ENCODE data around the gene CCDC47.
A peak's percentile ranks its signal among the peaks of the same experiment; 100 is the strongest.

Gene CCDC47

GRCh38 chr17:63718988-63719387 is 54.4 kb downstream of the CCDC47 start:
- DNase-seq: no peak

- DNase-seq: no peak
Measured at GRCh38 chr17:63716426-63716825, 57.0 kb downstream of the CCDC47 start.

GRCh38 chr17:63714550-63715277 is 58.7 kb downstream of the CCDC47 start:
- DNase-seq: no peak

GRCh38 chr17:63709110-63709509 is 64.3 kb downstream of the CCDC47 start:
- no peak for DNase-seq

GRCh38 chr17:63707151-63707550 is 66.2 kb downstream of the CCDC47 start:
- DNase-seq: no peak

DNA sequence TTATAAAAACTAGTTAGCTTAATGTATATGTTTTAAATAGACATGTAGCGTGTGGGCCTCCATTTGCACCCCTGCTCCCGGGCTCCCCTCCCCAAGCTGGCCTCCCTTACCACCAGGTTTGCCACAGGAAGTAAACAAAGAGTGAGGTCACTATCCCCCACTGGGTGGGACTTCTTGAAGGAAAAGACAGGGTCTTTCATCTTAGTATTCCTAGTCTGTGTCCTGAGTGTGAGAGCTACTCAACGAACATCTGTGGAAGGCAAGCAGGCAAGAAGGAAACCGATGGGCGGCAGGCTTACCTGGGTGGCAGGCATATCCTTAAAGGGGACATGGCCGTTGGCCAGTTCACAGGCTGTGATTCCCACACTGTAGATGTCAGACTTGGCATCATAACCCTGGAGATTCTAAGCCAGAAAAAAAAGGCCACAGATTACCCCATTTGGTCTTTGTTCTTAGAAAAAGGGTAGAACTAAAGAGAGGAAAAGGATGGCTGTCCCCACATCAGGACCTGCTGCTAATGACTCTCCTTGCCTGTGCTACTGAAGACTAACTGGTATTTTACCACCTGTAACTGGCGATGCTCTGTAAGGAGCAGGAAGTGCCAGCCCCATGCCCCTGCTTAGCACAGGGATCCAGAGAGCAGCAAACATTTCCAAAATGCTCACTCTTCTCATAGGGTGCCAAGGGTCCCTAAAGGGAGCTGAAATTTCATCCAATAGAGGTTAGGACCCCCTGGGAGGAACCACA is 66.9 kb downstream of the CCDC47 start:
- DNase-seq: no peak

DNA sequence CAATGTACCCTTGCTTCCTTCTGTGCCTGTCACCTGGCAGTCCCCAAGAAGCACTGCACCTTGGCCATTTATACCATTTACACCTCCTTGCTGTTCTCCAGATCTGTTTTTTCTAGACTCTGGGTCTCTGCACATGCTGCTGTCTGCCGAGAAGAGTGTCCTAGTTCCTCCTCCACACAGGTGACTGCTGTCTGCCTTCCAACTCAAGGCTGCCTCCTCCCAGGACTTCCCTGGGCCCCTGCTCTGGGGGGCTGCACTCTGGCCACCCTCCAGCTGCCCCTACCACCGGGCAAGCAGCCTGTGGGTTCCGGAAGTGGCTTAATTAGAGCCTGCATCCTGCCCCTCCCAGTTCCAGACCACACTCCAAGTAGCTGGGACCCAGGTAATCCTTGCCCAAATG is 67.7 kb downstream of the CCDC47 start:
- DNase-seq: no peak

- no peak for DNase-seq
Measured at GRCh38 chr17:63704836-63705235, 68.6 kb downstream of the CCDC47 start.

DNA sequence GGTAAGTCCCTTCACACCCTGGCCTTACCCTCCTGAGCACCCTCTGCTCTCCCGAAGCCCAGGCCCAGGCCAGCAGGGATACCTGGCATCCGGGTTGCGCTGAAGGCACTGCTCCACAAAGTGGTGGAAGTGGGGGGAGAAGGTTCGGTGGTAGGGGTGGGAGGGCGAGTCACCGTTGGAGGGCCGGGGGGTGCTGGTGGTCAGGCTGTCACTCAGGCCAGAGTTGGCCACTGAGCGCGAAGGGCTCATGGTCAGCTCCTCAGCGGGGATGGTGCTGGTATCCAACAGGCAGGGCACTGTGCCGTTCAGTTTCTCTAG is 69.2 kb downstream of the CCDC47 start:
- no peak for DNase-seq

GRCh38 chr17:63703556-63704258 is 69.7 kb downstream of the CCDC47 start:
- DNase-seq: no peak

- no peak for DNase-seq
Measured at GRCh38 chr17:63703029-63703428, 70.4 kb downstream of the CCDC47 start.

DNA sequence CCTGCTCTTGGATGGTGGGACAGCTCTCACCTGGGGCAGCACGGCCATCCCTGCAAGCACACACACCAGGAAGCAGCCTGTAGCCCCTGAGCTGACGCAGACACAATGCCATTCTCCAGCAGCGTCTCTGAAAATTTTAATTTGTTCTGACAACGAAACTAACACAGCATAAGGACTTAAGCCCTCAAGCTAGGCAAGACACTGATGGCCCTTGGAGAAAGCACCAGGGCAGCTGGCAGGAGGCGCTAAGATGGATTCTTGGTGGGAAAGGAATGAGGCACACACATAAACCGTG is 70.7 kb downstream of the CCDC47 start:
- no peak for DNase-seq

- no peak for DNase-seq
Measured at GRCh38 chr17:63701868-63702720, 71.3 kb downstream of the CCDC47 start.

DNA sequence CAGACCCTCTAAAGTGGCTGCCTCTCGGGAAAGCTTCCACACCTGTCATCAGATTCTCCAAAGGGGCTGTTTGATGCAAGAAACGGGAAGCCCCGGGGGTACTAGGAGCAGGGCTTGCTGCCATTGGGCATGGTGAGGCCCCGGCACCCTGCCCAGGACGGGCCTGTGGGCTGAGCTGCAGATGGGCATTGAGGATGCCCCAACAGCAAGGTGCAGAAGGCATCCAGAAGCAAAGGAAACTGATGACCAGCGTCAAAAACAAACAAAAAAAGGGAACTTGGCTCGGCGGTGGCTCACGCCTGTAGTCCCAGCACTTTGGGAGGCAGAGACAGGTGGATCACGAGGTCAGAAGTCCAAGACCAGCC is 72.0 kb downstream of the CCDC47 start:
- DNase-seq: no peak

- peak; percentile 61 for DNase-seq
Measured at GRCh38 chr17:63700528-63701455, 72.6 kb downstream of the CCDC47 start.

DNA sequence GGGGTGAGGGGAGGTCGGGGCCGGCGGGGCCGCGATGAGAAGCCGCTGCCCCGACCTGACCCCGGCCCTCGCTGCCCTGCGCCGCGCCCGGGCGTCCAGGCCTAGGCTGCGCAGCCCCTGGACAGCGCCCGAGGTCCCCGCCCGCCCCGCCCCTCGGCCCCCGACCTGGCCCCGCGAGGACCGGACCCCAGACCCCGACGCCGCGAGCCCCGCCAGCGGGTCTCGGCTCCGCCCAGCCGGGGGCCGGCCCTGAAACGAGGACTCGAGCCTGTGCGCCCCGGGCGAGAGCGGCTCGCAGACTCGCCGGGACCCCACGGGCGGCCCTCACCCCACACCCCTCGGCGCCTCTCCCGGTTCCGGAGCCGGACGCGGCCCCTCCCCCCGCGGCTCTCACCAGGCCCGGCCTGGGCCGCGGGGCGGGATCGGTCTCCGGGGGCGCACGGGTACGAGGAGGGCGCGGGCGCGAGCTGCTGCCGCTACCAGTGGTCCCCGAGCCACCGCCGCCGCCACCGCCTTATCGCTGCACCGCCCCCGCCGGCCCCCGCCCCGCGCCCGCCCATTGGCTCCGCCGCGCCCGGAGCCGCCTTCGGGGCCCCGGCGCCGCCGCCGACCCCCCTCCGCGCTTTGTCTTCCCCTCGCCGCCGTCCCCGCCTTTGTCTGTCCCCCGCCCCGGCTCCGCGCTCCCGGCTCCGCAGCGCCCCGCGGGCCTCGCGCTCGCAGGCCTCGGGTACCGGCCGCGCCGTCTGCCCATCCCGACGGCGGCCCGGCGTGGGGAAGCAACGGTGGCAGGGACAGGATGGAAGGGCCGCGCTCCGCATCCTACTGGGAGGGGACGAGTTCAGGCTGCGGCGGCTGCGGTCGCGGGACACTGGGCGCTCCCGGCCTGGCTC is 73.5 kb downstream of the CCDC47 start, which contains the start of gene LIMD2:
Gene LIMD2 (minus strand): TSS at position 488 of the 890 bp plus-strand sequence. CDS start 827 bp downstream, outside the sequence.
- peak; percentile 66 for DNase-seq

DNA sequence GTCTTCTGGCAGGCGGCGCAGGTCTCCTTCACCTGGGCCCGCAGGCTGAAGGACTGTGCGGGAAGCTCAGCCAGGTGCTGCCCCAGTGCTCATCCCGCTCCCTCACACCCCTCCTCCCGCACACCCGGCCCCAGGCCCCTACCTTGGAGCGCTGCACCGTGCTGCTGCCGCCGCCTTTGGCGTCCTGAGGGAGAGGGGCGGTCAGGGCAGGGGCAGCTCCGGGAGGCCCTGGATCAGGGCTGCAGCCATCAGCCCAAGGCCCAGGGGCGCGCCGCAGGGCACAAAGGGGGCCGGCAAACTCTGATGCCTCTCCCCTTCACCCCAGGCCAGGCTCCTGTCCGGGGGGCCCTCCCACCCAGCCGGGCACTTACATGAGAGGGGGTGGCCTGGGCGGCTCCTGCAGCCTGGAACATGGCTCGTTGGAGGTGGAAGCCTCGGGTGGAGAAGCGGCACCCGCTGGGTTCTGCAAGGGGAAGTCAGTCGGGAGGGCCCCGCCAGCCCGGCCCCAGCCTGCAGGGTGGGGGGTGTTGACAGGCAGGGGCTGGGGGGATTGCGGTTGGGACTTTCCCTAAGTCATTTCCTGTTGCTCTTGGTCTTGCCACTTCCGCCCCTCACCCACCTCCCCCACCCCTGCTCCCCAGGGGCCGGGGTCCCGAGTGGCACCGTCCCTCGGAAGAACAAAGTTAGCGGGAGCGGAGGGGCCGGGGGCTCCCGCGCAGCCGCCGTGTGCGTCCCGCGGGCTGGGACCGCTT is 74.3 kb downstream of the CCDC47 start:
- peak; percentile 72 for DNase-seq

GRCh38 chr17:63698381-63698885 is 75.0 kb downstream of the CCDC47 start:
- DNase-seq: no peak

Measured in fibroblast of skin of scalp (primary cell).